GM23248 (cell line): ENCODE measurements around the gene COL18A1. TPM values are rescaled to one million over a fixed set of nuclear protein-coding genes. Genes with fewer than 3 reads are reported as not detected.

ENCODE experiments used
- DNase-seq: peaks from one replicate; pipeline ENCODE4 v3.0.0-alpha.2; 2015
- H2AFZ ChIP-seq: fragments of 200-600 bp; sonication (generic); 2 replicates; pipeline ENCODE4 v1.6.1; 2016; ENCODE audit warnings: antibody characterized with exemption
- H3F3A ChIP-seq: fragments of 200-600 bp; sonication (generic); 2 replicates; pipeline ENCODE4 v1.6.1; 2016; ENCODE audit warnings: mild to moderate bottlenecking, antibody characterized with exemption, mixed run types; ENCODE audit not compliant: insufficient read depth
- H3K27ac ChIP-seq: fragments of 200-600 bp; sonication (generic); 2 replicates; pipeline ENCODE4 v1.5.1; 2016; ENCODE audit warnings: mild to moderate bottlenecking
- H3K27me3 ChIP-seq: fragments of 200-600 bp; sonication (generic); replicated peaks from 2 replicates; pipeline ENCODE4 v1.6.1; 2016; ENCODE audit warnings: mild to moderate bottlenecking; ENCODE audit not compliant: insufficient read depth
- H3K36me3 ChIP-seq: fragments of 200-600 bp; sonication (generic); 2 replicates; pipeline ENCODE4 v1.6.1; 2016; ENCODE audit warnings: low read depth, mild to moderate bottlenecking
- H3K4me1 ChIP-seq: fragments of 200-600 bp; sonication (generic); 2 replicates; pipeline ENCODE4 v1.6.1; 2016; ENCODE audit warnings: mild to moderate bottlenecking; ENCODE audit not compliant: insufficient read depth
- H3K4me2 ChIP-seq: fragments of 200-600 bp; sonication (generic); one replicate; pipeline ENCODE4 v1.6.1; 2016; ENCODE audit warnings: mild to moderate bottlenecking; ENCODE audit not compliant: unreplicated experiment
- H3K4me3 ChIP-seq: fragments of 200-600 bp; sonication (generic); 2 replicates; pipeline ENCODE4 v1.5.1; 2016; ENCODE audit warnings: mild to moderate bottlenecking
- H3K79me2 ChIP-seq: fragments of 200-600 bp; sonication (generic); 2 replicates; pipeline ENCODE4 v1.6.1; 2016; ENCODE audit warnings: mild to moderate bottlenecking; ENCODE audit not compliant: insufficient read depth
- H3K9ac ChIP-seq: fragments of 200-600 bp; sonication (generic); 2 replicates; pipeline ENCODE4 v1.6.1; 2016; ENCODE audit warnings: mild to moderate bottlenecking
- H3K9me2 ChIP-seq: fragments of 200-600 bp; sonication (generic); 2 replicates; pipeline ENCODE4 v1.6.1; 2016; ENCODE audit warnings: mixed run types, mild to moderate bottlenecking, moderate library complexity; ENCODE audit not compliant: insufficient read depth
- H3K9me3 ChIP-seq: fragments of 200-600 bp; sonication (generic); one replicate; pipeline ENCODE4 v1.6.1; 2017; ENCODE audit warnings: low read depth
- H4K20me1 ChIP-seq: fragments of 200-600 bp; sonication (generic); 2 replicates; pipeline ENCODE4 v1.6.0; 2016; ENCODE audit not compliant: insufficient read depth
- EZH2 ChIP-seq: fragments of 200-600 bp; sonication (generic); IDR thresholded peaks from 2 replicates; pipeline ENCODE4 v1.6.1; 2018; ENCODE audit warnings: antibody characterized with exemption, mild to moderate bottlenecking; ENCODE audit not compliant: insufficient read depth, poor library complexity, severe bottlenecking
- EZH2phosphoT487 ChIP-seq: fragments of 200-600 bp; sonication (generic); IDR thresholded peaks from 2 replicates; pipeline ENCODE4 v1.6.1; 2018; ENCODE audit warnings: antibody characterized with exemption, moderate library complexity, mild to moderate bottlenecking, low read depth; ENCODE audit not compliant: insufficient read depth
- WGBS, 2 experiments: methylation state at CpG; one replicate each; pipeline ENCODE4 v1.1.6; 2015 to 2017; ENCODE audit warnings: low lambda C conversion rate in 2 of 2, low coverage in 1 of 2; ENCODE audit errors: missing lambda C conversion rate in 2 of 2; 5-methylcytosine and 5-hydroxymethylcytosine counted together
- in situ Hi-C: fragments of 300-500 bp; cut with MboI; formaldehyde crosslinking; loops from 2 replicates; pipeline ENCODE4 v1.15.0; 2020
- polyA plus RNA-seq: library from polyadenylated mRNA; unstranded; fragments of >200 nt; fragmentation: Nextera tagmentation; extraction: Ambion mirVana; gene quantifications from 2 replicates; pipeline ENCODE4 v1.2.1, GENCODE V29; 2016
- total RNA-seq: library from RNA; depleted of rRNA; stranded (reverse); fragments of >200 nt; shearing (Covaris generic); gene quantifications from 2 replicates; pipeline ENCODE4 v1.2.3, GENCODE V29; 2014

COL18A1 gene
- total and polyA plus RNA-seq, 2 experiments from 2014 or later: 1.7 to 30.5 TPM

DNA sequence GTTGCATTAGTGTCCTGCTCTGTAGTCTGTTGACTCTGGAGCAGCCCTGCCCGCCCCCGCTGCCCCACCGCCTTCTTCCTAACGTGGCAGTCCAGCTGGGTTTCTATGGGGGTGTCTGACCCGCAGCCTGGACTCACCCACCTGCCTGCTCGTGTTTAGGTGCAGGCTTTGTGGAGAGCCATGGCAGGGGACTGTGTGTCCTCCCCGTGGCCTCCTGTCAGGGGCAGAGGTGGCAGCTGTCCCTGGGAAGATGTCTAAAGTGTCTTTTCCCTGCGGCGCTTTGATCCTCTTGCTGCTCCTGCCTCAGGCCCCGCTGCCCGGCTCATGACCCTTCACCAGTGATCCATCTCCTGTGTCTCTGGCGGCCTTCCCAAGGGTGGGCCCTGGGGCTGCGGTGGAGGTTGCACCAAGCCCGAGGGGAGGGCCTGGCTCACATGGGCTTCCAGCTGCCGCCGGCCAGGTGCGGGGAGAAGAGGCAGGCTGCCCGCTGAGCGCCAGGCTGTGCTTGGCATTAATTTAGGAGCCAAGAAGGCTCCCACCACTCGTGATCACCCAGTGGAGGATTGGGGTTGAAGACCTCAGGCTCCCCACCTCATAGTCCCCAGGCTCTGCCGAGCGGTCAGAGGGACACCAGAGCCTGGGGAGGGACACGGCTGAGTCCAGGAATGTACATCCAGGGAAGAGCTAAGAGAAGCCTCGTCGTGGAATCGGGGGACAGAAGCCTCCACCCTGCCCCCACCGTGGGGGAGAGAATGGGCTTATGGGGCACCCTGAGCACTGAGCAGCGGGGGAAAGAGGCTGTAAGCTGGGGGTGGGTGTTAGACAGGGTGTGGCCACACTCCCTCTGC lies 44.1 kb downstream of the COL18A1 start:
- H4K20me1 ChIP-seq: no peaks in the 10 kb centered on the region

DNA sequence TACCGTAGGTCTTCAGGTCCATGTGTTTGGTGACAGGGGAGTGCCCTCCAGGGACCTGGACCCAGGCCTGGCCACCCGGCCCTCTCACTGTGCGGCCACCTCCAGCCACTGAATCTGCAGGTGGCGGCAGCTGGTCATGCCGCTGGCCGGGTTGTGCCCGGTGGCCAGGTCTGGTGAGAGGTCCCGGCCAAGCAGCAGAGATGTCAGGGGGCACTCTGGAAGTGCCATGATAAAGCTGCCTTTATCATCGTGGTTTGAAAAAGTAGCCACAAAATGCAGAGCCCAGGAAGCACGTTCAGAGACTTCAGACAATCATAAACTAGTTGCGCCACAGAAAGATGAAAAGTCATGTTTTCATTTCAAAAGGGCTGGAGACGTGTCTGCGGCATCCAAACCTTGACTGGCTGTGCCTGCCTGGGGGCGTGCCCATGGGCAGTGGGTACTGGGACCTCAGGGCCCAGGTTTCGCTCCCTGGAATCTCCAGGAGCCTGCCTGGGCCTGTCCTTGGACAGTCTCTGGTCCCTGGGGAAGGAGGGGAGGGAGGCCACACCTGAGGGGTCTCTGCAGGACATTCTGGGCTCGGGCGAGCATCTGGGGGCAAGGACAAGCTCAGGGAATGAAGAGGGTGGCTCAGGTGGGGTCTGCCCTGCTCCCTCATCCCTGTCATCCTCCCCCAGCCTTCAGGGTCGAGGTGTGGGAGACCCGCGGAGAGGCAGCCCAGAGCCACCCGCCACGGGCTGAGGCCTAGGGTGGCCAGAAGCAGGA lies 44.9 kb downstream of the COL18A1 start:
- no peak for DNase-seq
- H3K9me3 ChIP-seq: no peaks in the 10 kb centered on the region
- H3K27me3 ChIP-seq: no peaks in the 10 kb centered on the region
- no peaks in the 10 kb centered on the region for H3K79me2 ChIP-seq
- no peaks in the 10 kb centered on the region for H3K36me3 ChIP-seq
- H3K4me3 ChIP-seq: no peak overlapping the region
- H3K9me2 ChIP-seq: no peaks in the 10 kb centered on the region
- H2AFZ ChIP-seq: no peak overlapping the region
- peaks cover 14% of the 10 kb centered on the region for H3F3A ChIP-seq
- no peak overlapping the region for H3K9ac ChIP-seq
- in situ Hi-C loops: loop anchor here (10.0 kb wide), 1 partner anchor 305 kb away; no protein-coding TSS in a partner anchor
- H3K27ac ChIP-seq: no peak overlapping the region
- no peak overlapping the region for H3K4me2 ChIP-seq
- WGBS, 2 experiments: 91 to 94% methylated on average over 19 to 22 of the region's 22 CpGs
- H3K4me1 ChIP-seq: peaks cover 15% of the 10 kb centered on the region
- no peaks in the 10 kb centered on the region for H4K20me1 ChIP-seq
- TF ChIP-seq EZH2 (no peak), EZH2phosphoT487 (no peak)

More for the DNA sequence above, 44.1 kb downstream of the COL18A1 start:
- Histone ChIP-seq H3K79me2 (no peaks in the 10 kb centered on the region), H3F3A (peaks cover 14% of the 10 kb centered on the region), H3K36me3 (no peaks in the 10 kb centered on the region), H3K4me1 (0 out of 2 replicates have a peak, but pooled peaks cover 7% of the 10 kb centered on the region), H3K9ac (no peak overlapping the region), H3K9me3 (no peaks in the 10 kb centered on the region), H3K4me2 (no peak overlapping the region), H3K4me3 (no peak overlapping the region), H3K27ac (no peak overlapping the region), H2AFZ (no peak overlapping the region), H3K9me2 (no peaks in the 10 kb centered on the region), H3K27me3 (no peaks in the 10 kb centered on the region)
- TF ChIP-seq EZH2phosphoT487 (no peak), EZH2 (no peak)
- WGBS, 2 experiments: 74 to 76% methylated on average over 27 to 28 of the region's 28 CpGs
- DNase-seq: no peak
- in situ Hi-C loops: no loop called here

DNA sequence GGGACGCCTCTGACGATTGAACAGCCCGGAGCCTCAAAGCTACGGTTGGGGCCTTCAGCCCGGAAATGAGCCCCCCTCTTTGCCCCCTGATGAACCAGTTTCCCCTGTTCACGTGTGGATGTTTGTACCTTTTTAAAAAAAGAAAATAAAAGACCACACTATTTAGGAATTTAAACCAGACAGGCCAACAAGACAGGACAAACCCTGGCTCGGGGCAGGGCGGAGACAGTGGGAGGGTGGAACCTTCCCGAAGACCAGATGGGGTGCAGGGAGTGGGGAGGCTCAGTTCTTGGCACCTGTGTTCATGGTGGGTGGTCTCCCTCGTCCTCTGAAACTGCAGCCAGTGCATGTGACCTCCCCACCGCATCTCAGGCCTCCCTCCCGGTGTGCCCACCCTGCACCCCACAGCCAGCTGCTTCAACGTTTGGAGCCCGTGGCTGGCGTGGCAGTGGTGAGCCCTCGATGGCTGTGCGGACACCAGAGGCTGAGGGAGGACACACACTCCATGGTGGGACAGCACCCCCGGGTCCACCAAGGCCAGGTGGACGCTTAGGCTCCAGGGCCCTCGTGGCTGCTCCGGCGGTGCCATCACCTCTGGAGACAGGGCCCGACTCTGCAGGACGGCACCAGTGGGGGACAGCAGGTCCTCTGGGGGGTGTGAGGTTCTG lies 45.6 kb downstream of the COL18A1 start:
- Histone ChIP-seq H3K79me2 (no peaks in the 10 kb centered on the region), H3K4me2 (no peak overlapping the region)

More for the DNA sequence above, 45.6 kb downstream of the COL18A1 start:
- WGBS, 2 experiments: 83 to 89% methylated on average over 23 to 24 of the region's 24 CpGs
- Histone ChIP-seq H3F3A (peaks cover 14% of the 10 kb centered on the region), H3K36me3 (no peaks in the 10 kb centered on the region), H3K9ac (no peak overlapping the region), H3K4me1 (peaks cover 17% of the 10 kb centered on the region), H3K9me2 (no peaks in the 10 kb centered on the region), H3K4me3 (no peak overlapping the region), H4K20me1 (no peaks in the 10 kb centered on the region), H2AFZ (no peak overlapping the region), H3K27ac (no peak overlapping the region), H3K27me3 (no peaks in the 10 kb centered on the region), H3K9me3 (no peaks in the 10 kb centered on the region)
- DNase-seq: no peak
- TF ChIP-seq EZH2phosphoT487 (no peak), EZH2 (no peak)
- in situ Hi-C loops: loop anchor here (10.0 kb wide), 1 partner anchor 306 kb away; no protein-coding TSS in a partner anchor
